Activated CD8-positive, alpha-beta T cell treated with anti-CD3 and anti-CD28 coated beads for 36 hours (primary cell): Measurements from ENCODE around the gene DNAH6. TPM values are rescaled to one million over a fixed set of nuclear protein-coding genes. Genes with fewer than 3 reads are reported as not detected.

ENCODE experiments used
- ATAC-seq: fragments of 200-7000 bp; cut with Tn5 transposase; one replicate; pipeline ENCODE4 v1.10.0; 2021; ENCODE audit warnings: mild to moderate bottlenecking, moderate library complexity
- CTCF ChIA-PET: fragments of 350-600 bp; sonication (Branson Sonifier 250); formaldehyde crosslinking; loops from one replicate; lab custom pipeline; 2021; ENCODE audit warnings: antibody characterized with exemption; lab: Charles Lee
- POLR2A ChIA-PET: fragments of 350-600 bp; sonication (Branson Sonifier 250); formaldehyde crosslinking; loops from one replicate; lab custom pipeline; 2021; ENCODE audit warnings: antibody characterized with exemption; lab: Charles Lee
- DNase-seq: peaks from one replicate; pipeline ENCODE4 v3.0.0-alpha.2; 2020
- H3K27ac Mint-ChIP-seq: one replicate; pipeline ENCODE4 v1.8.0; 2021; ENCODE audit warnings: mild to moderate bottlenecking, mixed read lengths
- H3K27me3 Mint-ChIP-seq: one replicate; pipeline ENCODE4 v1.8.0; 2021; ENCODE audit warnings: mixed read lengths
- H3K36me3 Mint-ChIP-seq: one replicate; pipeline ENCODE4 v1.8.0; 2021; ENCODE audit warnings: low read depth, mixed read lengths
- H3K4me1 Mint-ChIP-seq: one replicate; pipeline ENCODE4 v1.8.0; 2021; ENCODE audit warnings: low read depth, mixed read lengths
- H3K4me3 Mint-ChIP-seq: one replicate; pipeline ENCODE4 v1.8.0; 2021; ENCODE audit warnings: mild to moderate bottlenecking, moderate library complexity, mixed read lengths
- H3K9me3 Mint-ChIP-seq: one replicate; pipeline ENCODE4 v1.8.0; 2021; ENCODE audit warnings: mixed read lengths
- CTCF ChIP-seq: fragments of 200-600 bp; IDR thresholded peaks from one replicate; pipeline ENCODE4 v1.8.0; 2022; ENCODE audit warnings: antibody characterized with exemption, mild to moderate bottlenecking
- intact Hi-C: fragments of 100-400 bp; cut with micrococcal nuclease; formaldehyde crosslinking; loops from one replicate; pipeline ENCODE4 v1.10.0; 2022
- total RNA-seq, 2 experiments: library from RNA; stranded (reverse); gene quantifications; one replicate each; pipeline ENCODE4 v1.2.3, GENCODE V29; 2021

DNAH6 gene
- total RNA-seq, 2 experiments from 2014 or later = 0.90 to 1.3 TPM

GRCh38 chr2:84676295-84676694 lies 160.0 kb downstream of the DNAH6 start:
- Mint-ChIP-seq H3K9me3 (no peaks in the 10 kb centered on the region), H3K27ac (no peak overlapping the region), H3K36me3 (no peaks in the 10 kb centered on the region), H3K4me1 (peaks cover 22% of the 10 kb centered on the region), H3K4me3 (no peak overlapping the region), H3K27me3 (no peaks in the 10 kb centered on the region)
- POLR2A ChIA-PET = no interaction called here
- intact Hi-C loops = no loop called here
- ATAC-seq = peak; percentile 45
- TF ChIP-seq CTCF = no peak
- no peak for DNase-seq
- CTCF ChIA-PET = interaction anchor here (1.4 kb wide), 1 partner anchor 14 kb away, joined by 3 read pairs; no protein-coding TSS in a partner anchor

GRCh38 chr2:84678214-84678613 lies 161.9 kb downstream of the DNAH6 start:
- ATAC-seq = no peak
- intact Hi-C loops = no loop called here
- peaks cover 22% of the 10 kb centered on the region for H3K4me1 Mint-ChIP-seq
- DNase-seq = no peak
- H3K9me3 Mint-ChIP-seq = no peaks in the 10 kb centered on the region
- no peak overlapping the region for H3K4me3 Mint-ChIP-seq
- no peak for TF ChIP-seq CTCF
- no peaks in the 10 kb centered on the region for H3K36me3 Mint-ChIP-seq
- ChIA-PET POLR2A (no interaction called here), CTCF (interaction anchor here (1.3 kb wide), 1 partner anchor 247 kb away, joined by 4 read pairs; no protein-coding TSS in a partner anchor)
- no peaks in the 10 kb centered on the region for H3K27me3 Mint-ChIP-seq
- H3K27ac Mint-ChIP-seq = no peak overlapping the region

GRCh38 chr2:84686783-84687476 lies 170.6 kb downstream of the DNAH6 start:
- peak; percentile 82 for ATAC-seq

GRCh38 chr2:84687498-84688149 lies 171.3 kb downstream of the DNAH6 start:
- no peaks in the 10 kb centered on the region for H3K9me3 Mint-ChIP-seq
- no peak for ATAC-seq
- no peaks in the 10 kb centered on the region for H3K27me3 Mint-ChIP-seq
- H3K4me3 Mint-ChIP-seq = no peak overlapping the region
- POLR2A ChIA-PET = interaction anchor here (1.0 kb wide), 1 partner anchor 16 kb away, joined by 3 read pairs; no protein-coding TSS in a partner anchor
- no peak for DNase-seq
- peaks cover 18% of the 10 kb centered on the region for H3K4me1 Mint-ChIP-seq
- CTCF ChIA-PET = interaction anchor here (1.4 to 2.0 kb wide), 2 partner anchors 178 to 238 kb away, joined by 4 to 6 read pairs; no protein-coding TSS in a partner anchor
- no peak for TF ChIP-seq CTCF
- no peaks in the 10 kb centered on the region for H3K36me3 Mint-ChIP-seq
- intact Hi-C loops = no loop called here
- no peak overlapping the region for H3K27ac Mint-ChIP-seq

More at GRCh38 chr2:84686783-84687476, 170.6 kb downstream of the DNAH6 start:
- Mint-ChIP-seq H3K27me3 (no peaks in the 10 kb centered on the region), H3K27ac (peak overlapping the region; percentile 26), H3K36me3 (no peaks in the 10 kb centered on the region), H3K9me3 (no peaks in the 10 kb centered on the region), H3K4me1 (peaks cover 16% of the 10 kb centered on the region), H3K4me3 (no peak overlapping the region)
- intact Hi-C loops = no loop called here
- DNase-seq = no peak
- POLR2A ChIA-PET = interaction anchor here (1.0 kb wide), 1 partner anchor 17 kb away, joined by 3 read pairs; no protein-coding TSS in a partner anchor
- CTCF ChIA-PET = no interaction called here
- no peak for TF ChIP-seq CTCF

GRCh38 chr2:84690225-84690624 lies 173.9 kb downstream of the DNAH6 start:
- intact Hi-C loops = no loop called here
- H3K27ac Mint-ChIP-seq = no peak overlapping the region
- DNase-seq = no peak

More at GRCh38 chr2:84690225-84690624, 173.9 kb downstream of the DNAH6 start:
- no peak for TF ChIP-seq CTCF
- H3K9me3 Mint-ChIP-seq = no peaks in the 10 kb centered on the region
- H3K27me3 Mint-ChIP-seq = no peaks in the 10 kb centered on the region
- no peaks in the 10 kb centered on the region for H3K36me3 Mint-ChIP-seq
- H3K4me1 Mint-ChIP-seq = peaks cover 30% of the 10 kb centered on the region
- no peak overlapping the region for H3K4me3 Mint-ChIP-seq
- ChIA-PET CTCF (interaction anchor here (1.4 kb wide), 1 partner anchor 51 kb away, joined by 3 read pairs; no protein-coding TSS in a partner anchor), POLR2A (no interaction called here)
- no peak for ATAC-seq
